Activated CD4-positive, alpha-beta T cell treated with anti-CD3 and anti-CD28 coated beads for 4 hours (primary cell): ENCODE measurements around the gene KYAT1.
"Not testable (repeated sequence)": the region's sequence is repeated elsewhere in the genome, so short reads cannot be mapped to it uniquely, and the experiment has no call there.

ENCODE experiments used
- DNase-seq, 2 donors: peaks; one replicate each; pipeline ENCODE4 v3.0.0-alpha.2; 2020

Gene KYAT1

DNA sequence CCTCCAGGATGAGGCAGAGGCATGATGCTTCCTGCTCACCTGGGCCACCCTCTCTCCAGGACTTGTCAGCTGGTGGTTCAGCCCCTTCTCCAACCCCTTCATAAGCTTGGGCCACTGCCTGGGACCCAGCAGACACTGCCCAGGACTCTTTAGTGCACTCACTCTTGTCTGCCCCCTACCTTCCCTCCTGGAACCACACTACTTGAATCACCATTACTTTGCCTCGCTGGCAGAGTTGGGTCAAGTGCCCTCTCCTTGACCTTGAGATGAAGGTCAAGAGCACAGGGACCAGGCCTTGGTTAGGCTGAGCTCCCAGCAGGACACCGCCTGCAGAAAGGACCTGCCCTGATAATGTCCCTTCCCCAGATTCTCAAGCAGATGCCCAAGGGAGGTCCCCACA, 71.9 kb downstream of the KYAT1 start:
- DNase-seq, result no peak

DNA sequence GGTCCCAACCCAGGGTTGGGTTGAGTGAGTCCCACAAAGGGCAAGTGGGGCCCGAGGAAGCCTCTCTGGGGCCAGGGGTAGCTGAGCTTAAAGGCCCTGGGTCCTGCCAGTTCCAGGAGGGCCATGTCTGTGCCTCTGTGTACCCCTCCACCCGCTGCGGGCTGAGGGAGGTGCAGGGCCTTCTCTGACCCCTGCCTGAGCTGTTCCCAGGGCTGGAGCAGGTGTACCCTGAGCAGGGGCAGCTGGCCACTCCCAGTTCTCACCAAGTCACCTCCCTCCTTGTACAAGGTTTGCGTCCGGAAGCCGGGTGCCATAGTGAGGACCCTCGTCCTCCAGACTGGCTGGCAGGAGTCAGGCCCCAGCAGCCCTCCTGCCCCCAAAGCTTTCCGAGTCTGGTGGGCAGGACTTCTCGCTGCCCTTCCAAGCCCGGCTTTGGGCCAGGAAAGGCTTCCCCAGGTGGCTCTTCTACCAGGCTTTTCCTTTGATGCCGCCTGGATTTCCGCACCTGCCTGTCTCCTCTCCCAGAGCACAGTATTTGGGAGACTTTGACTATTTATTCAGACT, 72.6 kb downstream of the KYAT1 start:
- no peak for DNase-seq

DNA sequence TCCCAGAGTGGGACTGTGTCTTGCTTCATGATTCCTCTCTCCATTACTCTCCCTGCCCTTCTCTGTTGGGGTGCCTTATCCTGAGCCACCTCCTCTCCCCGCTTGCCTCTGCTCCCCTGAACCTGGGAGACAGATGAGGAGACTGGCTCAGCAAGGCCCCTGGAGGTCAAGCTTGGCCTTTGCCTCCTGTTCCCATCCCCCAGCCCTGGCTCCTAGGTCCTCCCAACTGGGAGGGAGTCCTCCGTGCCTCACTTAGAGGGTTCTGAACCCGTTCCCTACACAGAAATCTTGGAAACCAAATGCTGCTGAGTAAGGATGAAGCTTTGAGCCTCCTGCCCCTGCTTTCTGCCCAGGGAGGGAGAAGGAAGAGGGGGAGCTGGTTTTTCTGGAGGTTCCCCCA, 73.2 kb downstream of the KYAT1 start:
- no peak for DNase-seq

DNA sequence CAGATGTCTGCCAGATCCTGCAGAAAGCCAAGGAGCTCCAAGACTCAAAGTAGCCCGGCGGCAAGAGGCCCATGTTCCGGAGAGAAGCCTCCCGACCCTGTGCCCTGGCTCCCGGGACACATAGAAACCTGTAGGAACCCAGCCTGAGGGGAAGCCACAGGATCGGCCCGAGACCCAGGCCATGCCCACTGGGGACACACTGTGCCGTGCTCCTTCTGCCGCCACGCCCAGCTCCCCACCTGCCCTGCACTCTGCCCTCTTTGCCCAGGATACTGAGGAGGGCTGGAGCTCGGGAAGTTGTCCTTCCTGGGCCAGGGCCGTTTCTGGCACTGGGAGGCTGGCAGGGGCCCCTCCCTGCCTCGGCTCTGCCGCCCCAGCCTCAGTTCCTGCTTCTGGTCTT, 73.9 kb downstream of the KYAT1 start:
- DNase-seq, result no peak

DNA sequence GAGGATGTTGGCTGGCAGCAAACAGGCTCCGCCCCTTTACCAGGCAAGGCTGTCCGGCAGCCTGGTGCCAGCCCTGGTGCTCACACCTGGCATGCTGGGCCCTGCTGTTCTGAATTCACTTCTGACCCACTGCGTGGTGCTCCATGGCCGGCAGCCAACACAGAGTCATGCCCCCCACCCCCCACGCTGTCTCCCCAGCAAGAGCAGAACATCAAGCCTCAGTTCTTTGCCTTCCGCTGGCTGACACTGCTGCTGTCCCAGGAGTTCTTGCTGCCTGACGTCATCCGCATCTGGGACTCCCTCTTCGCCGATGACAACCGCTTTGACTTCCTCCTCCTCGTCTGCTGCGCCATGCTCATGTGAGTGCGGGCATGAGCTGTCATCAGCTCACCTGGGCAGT, 76.1 kb downstream of the KYAT1 start:
- no peak for DNase-seq

DNA sequence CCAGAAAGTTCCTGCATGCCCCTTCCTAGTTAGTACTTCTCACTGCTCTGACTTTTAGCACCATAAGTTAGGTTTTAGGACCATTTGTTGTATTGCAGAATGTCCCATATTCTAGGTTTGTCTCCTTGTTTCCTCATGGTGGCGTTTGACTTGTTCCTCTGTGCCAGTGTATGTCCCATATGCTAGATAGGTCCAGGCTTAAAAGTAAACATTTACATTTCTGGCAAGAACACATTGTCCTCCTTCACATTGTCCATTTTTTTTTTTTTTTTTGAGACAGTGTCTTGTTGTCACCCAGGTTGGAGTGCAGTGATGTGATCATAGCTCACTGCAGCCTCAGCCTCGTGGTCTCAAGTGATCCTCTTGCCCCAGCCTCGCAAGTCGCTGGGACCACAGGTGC, 79.3 kb downstream of the KYAT1 start:
- DNase-seq, result no peak

DNA sequence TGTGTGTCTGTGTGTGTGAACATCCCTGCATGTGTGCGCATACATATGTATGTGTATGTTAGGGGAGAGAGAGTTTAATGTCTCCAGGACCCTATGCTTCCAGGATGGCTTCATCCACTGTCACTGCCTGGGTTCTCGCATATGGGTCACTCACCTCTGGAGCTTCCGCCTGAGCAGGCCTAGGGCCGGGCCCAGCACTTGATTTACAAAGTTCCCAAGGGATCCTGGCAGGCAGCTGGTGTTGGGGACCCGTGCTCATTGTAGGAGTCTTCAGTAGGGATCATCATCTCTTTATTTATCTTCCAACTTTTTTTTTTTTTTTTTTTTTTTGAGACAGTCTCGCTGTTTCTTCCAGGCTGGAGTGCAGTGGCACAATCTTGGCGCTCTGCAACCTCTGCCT, 81.7 kb downstream of the KYAT1 start:
- no peak for DNase-seq

DNA sequence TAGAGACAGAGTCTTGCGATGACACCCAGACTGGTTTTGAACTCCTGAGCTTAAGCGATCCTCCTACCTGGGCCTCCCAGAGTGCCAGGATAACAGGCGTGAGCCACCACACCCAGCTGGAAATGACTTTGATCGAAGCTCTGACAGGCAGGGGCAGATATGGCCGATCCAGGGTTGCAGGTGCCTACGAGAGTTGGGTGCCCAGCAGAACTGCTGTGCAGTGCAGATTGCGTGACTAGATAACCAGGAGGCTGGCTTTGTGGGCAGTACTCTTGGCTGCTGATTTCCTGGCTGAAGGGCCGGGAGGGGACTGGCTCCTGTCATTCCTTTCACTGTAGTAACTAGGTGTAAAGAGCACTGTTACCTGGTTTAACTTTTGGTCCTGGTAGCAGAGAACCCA, 82.9 kb downstream of the KYAT1 start:
- DNase-seq, result no peak

DNA sequence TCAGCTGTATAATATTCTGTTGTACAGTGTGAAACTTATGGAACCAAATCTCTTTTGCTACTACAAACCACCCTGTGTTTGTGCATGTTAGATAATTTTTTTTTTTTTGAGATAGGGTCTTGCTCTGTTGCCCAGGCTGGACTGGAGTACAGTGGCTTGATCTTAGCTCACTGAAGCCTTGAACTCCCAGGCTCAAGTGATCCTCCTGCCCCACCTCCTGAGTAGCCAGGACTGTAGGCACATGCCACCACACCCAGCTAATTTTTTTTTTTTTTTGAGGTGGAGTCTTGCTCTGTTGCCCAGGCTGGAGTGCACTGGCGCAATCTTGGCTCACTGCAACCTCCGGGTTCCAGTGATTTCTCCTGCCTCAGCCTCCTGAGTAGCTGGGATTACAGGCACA, 86.8 kb downstream of the KYAT1 start:
- DNase-seq, result not testable (repeated sequence)

DNA sequence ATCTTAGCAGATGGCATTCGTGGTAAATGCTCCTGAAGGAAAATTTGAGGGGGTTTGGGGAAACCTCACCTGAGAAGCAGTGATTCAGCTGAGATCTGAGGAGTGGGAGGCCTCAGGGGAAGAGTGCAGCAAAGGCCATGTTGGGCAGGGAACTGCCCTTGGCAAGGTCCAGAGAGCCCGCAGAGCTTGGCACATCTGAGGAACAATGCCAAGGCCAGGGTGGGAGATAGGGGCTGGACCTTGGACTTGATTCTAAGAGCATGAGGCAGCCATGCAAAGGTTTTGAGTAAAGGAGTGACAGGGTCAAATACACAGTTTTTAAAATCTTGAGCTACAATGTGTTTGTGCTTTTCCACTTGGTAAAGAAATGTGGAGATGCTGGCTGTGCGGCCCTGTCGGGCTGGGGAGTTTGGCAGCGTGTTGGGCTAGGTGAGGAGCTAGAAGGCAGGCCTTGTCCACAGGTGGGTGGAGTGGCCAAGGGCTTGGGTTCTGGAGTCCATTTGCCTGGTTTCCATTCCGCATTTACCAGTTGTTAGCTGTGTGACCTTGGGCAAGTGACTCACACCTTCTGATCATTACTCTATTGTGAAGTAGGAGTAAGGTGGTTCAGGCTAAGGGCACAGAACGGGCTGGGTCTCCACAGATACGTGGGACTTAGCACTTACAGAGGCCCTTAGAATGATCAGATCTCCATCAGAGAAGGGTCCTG, 88.6 kb downstream of the KYAT1 start:
- DNase-seq, result no peak

DNA sequence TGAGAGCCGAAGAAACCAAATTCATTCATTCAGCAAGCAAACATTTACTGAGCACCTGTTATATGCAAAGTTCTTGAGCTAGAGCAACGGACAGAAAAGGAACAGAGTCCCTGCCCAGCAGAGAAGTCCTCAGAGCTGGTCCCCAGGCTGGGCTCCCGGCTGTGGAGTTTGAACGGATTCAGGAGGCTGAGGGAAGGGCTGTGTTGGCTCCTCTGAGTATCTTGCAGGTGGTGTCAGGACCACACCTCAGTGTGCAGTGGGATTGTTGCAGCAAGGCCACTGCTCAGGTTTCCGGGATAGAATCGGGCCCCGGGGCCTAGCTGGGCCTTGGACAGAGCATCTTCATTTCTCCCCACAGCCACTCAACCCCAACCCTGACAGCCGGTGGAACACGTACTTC, 89.6 kb downstream of the KYAT1 start:
- no peak for DNase-seq

DNA sequence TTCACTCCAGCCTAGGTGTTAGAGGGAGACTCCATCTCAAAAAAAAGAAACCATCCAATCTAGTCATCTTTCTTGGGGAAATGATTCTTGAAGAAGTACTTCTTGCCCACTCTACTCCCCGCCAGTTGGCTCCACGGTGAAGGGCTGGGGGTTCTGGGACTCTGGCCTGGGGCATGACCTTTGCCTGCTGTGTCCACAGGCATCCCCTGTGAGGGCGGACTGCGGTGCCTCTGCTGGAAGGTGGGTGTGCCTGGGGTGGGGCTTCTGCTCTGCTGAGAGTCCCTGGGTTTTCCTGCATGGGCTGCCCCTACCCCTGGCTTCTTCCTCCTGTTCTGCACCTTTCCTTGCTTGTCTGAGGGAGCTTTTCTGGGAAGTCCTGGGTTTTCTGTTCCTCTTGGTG, 91.2 kb downstream of the KYAT1 start:
- no peak for DNase-seq

DNA sequence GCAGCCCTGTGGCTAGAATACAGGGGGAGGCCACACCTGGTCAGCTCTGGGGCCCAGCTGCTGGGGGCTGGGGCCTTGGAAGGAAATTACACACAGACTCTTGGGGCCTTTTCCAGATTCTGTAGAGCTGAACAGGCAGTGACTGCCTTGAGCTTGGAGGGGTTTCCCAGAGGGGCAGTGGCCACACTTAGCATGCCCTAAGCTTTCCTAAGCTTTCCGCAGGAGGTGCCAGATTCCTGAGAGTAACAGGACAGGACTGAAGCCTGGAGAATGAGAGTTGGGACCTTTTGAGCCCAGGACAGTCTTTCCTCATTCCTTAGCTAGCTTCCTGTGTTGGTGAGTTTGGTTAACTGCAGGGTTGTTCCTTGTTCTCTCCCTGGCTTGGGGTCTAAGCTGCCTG, 93.3 kb downstream of the KYAT1 start:
- DNase-seq, result no peak

DNA sequence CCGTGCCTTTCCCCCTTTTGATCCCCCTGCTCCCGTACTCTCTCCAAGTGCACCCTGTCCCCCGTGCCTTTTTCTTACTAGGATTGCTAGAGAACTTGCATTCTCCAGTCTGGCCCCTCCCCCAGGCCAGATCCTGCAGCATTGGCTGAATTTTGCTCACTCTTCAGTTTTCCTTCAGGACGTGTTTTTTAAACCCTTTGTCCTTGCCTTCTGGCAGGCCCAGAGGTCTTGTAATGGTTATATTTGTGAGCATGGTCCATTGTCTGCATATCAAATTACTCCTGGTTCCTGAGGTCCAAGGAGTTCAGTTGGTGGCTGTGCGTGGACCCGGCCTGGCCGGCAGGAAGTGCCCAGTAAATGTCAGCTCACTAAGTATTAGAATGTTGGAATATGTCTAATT, 94.1 kb downstream of the KYAT1 start:
- DNase-seq, result peak in 1 of 2 donors; percentile 3

DNA sequence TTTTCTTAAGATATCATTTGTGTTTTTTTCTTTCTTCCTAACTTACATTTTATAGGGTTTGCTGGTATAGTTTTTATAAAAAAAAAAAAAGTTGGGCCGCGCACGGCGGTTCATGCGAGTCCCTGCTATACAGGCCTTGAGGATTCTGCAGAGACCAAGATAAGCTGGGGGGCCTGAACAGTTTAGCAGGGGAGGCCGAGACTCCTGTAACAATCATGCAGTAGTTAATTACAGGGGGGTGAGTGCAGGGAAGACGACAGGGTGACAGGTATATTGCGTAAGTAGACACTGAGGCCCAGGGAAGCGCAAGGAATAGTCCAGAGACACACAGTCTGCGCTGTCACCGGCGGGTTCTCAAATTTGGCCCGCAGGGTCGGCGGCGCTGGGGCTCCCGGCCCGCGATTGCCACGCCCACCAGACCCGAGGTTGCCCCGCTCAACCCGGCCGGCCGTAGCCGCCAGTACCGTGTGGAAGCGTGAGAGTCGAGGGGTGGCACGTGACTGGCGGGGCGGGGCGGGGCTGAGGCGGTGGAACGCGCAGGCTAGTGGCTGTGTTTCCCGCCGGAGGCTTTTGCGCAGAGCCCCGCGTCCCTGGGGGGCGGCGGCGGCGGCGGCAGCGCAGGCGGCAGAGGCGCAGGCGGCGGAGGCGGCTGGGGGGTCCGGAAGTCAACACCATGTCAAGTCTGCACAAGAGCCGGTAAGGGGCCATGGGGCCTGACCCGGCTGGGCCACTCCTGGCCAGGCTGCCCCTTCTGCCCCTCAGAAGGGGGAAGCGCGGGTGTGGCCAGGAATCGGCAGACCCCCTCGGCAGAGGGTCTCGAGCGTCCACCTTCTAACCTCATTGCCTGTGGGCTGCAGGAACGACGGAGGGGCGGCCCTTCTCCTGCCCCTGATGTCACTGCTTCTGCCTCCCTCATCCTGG, 94.8 kb downstream of the KYAT1 start, which contains the start of gene TBC1D13:
Gene TBC1D13 (plus strand): TSS at position 573 of the 921 bp plus-strand sequence. CDS start 101 bp downstream, at position 674.
- peak; percentile 86 to 88 for DNase-seq

DNA sequence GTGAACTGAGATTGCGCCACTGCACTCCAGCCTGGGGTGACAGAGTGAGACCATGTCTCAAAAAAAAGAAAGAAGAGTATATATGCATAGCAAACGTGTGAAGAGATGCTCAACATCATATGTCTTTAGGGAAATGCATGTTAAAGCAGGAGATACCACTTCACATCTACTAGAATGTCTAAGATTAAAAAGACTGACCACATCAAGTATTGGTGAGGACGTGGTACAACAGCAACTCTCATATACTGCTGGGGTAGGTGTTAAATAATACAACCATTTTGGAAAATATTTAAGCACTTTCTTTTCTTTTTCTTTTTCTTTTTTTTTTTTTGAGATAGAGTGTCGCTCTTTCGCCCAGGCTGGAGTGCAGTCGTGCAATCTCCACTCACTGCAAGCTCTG, 96.3 kb downstream of the KYAT1 start:
- no peak for DNase-seq
